ENCODE measurements around the gene TNFRSF21. TPM values are rescaled to one million over a fixed set of nuclear protein-coding genes. Genes with fewer than 3 reads are reported as not detected.

Gene TNFRSF21
- total RNA-seq, 1 experiment from 2014 or later = 106 TPM

DNA sequence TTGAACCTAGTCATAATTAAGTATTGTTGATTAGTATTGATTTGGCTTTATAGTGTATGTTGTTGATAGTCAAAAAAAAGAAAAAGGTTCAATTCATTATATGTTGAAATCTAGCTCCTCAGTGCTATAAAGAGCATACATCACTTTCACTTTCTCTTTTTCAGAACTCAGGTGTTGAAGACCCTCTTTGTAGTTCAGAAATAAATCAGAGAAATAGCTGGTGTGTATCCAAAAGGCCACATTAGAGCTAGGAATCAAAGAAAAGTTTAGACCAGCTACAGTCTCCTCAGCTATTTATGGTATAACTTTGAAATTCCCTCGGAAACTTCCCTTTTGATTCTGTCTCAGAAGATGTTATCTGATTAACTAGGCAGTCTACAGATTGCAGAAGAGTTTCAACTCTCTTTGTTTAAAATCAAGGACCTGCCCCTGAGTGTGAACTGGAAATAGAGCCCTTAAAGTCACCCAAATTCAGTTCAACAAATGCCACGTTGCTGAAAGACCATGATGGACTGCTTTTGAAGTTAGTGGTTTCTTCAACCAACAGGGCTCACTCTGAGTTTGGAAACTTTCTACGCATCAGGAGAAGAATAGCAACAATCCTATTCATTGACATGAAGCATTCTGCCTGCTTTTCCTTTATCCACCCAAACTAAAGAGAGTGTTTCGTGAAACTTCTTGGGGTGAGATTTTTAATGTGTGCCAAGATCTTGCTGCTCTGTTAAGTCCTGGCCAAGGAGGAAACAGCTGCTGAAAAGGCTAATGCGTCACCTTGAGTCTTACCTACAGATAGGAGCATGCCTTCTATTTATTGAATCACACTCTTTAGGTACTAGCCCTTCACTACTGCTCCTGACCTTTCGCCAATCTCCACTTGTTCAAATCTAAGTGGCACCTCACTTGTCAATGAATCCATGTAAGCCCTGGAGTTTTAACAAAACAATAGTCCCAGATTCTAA lies 111.7 kb downstream of the TNFRSF21 start:
- peak overlapping the region; percentile 29; the same call in 1 of the 2 replicates for H3K4me3 ChIP-seq (ENCODE audit: low read length)
- no peaks in the 10 kb centered on the region for H4K20me1 ChIP-seq (ENCODE audit: low read length)
- no peaks in the 10 kb centered on the region for H3K4me1 ChIP-seq (ENCODE audit: insufficient read depth, low read length)
- no peak for TF ChIP-seq EZH2phosphoT487 (IDR thresholded peaks at IDR 0.05; ENCODE audit: borderline replicate concordance, low read length)
- TF ChIP-seq, protein P1, sequence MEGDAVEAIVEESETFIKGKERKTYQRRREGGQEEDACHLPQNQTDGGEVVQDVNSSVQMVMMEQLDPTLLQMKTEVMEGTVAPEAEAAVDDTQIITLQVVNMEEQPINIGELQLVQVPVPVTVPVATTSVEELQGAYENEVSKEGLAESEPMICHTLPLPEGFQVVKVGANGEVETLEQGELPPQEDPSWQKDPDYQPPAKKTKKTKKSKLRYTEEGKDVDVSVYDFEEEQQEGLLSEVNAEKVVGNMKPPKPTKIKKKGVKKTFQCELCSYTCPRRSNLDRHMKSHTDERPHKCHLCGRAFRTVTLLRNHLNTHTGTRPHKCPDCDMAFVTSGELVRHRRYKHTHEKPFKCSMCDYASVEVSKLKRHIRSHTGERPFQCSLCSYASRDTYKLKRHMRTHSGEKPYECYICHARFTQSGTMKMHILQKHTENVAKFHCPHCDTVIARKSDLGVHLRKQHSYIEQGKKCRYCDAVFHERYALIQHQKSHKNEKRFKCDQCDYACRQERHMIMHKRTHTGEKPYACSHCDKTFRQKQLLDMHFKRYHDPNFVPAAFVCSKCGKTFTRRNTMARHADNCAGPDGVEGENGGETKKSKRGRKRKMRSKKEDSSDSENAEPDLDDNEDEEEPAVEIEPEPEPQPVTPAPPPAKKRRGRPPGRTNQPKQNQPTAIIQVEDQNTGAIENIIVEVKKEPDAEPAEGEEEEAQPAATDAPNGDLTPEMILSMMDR (conservative IDR thresholded peaks at IDR 0.05; ENCODE audit: low read depth, low read length) = no peak
- no peak for TF ChIP-seq EZH2 (IDR thresholded peaks at IDR 0.05; ENCODE audit: low read length, unreplicated experiment)
- DNase-seq = no peak
- no peak overlapping the region for H3K27ac ChIP-seq (ENCODE audit: low read length)
- no peaks in the 10 kb centered on the region for H3K79me2 ChIP-seq (ENCODE audit: low read length)
- H3K4me2 ChIP-seq (ENCODE audit: low read length) = peak overlapping the region; percentile 61
- no peak overlapping the region for H3K9ac ChIP-seq (ENCODE audit: low read length)
- no TSS peak for BruUV-seq (replicated peaks)
- H3K27me3 ChIP-seq (ENCODE audit: low read length) = no peaks in the 10 kb centered on the region
- no peaks in the 10 kb centered on the region for H3K9me3 ChIP-seq (ENCODE audit: low read length)
- peak; percentile 13; the same call in 1 of the 2 replicates for ATAC-seq
- no peaks in the 10 kb centered on the region for H3K36me3 ChIP-seq (ENCODE audit: low read depth, low read length)
- intact Hi-C loops (cut with micrococcal nuclease) = no loop called here
- H3F3A ChIP-seq (ENCODE audit: low read length, unreplicated experiment) = no peaks in the 10 kb centered on the region
- H2AFZ ChIP-seq (ENCODE audit: low read length) = peak overlapping the region; percentile 66
- CTCF ChIA-PET = no interaction called here
- H3K9me2 ChIP-seq (replicated peaks; ENCODE audit: low read length) = no peaks in the 10 kb centered on the region
- POLR2A ChIA-PET (ENCODE audit: unreplicated experiment) = no interaction called here

DNA sequence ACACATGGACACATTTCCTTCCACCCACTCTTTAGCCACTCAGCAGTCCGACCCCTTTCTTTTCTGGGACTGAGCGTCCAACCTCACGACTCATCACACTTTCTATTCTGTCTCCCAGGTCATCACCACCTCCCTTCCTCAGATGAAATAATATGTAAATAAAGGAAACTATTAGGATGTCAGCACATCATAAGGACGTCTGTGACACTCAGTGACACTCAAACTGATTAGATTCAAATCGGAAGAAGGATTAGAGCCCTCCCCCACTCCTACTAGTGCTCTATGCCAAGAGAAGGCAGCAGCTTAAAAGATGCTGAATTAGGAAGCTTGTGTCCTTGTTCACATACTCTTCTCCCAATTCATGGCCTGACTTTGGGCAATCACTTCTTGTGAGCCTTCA lies 113.6 kb downstream of the TNFRSF21 start:
- CTCF ChIA-PET = no interaction called here
- ATAC-seq (no peak), DNase-seq (no peak)
- BruUV-seq (replicated peaks) = no TSS peak
- Histone ChIP-seq H3K9me3 (ENCODE audit: low read length) (no peaks in the 10 kb centered on the region), H3K27me3 (ENCODE audit: low read length) (no peaks in the 10 kb centered on the region), H3K9ac (ENCODE audit: low read length) (no peak overlapping the region), H3K27ac (ENCODE audit: low read length) (no peak overlapping the region), H3K36me3 (ENCODE audit: low read depth, low read length) (no peaks in the 10 kb centered on the region), H3K79me2 (ENCODE audit: low read length) (no peaks in the 10 kb centered on the region), H4K20me1 (ENCODE audit: low read length) (no peaks in the 10 kb centered on the region), H3F3A (ENCODE audit: low read length, unreplicated experiment) (no peaks in the 10 kb centered on the region), H3K4me2 (ENCODE audit: low read length) (no peak overlapping the region), H3K9me2 (replicated peaks; ENCODE audit: low read length) (no peaks in the 10 kb centered on the region), H2AFZ (ENCODE audit: low read length) (no peak overlapping the region), H3K4me3 (ENCODE audit: low read length) (no peak overlapping the region), H3K4me1 (ENCODE audit: insufficient read depth, low read length) (no peaks in the 10 kb centered on the region)
- intact Hi-C loops (cut with micrococcal nuclease) = no loop called here
- POLR2A ChIA-PET (ENCODE audit: unreplicated experiment) = no interaction called here
- TF ChIP-seq EZH2phosphoT487 (IDR thresholded peaks at IDR 0.05; ENCODE audit: borderline replicate concordance, low read length) = no peak
- TF ChIP-seq EZH2 (IDR thresholded peaks at IDR 0.05; ENCODE audit: low read length, unreplicated experiment) = no peak
- TF ChIP-seq, protein P1 (conservative IDR thresholded peaks at IDR 0.05; ENCODE audit: low read depth, low read length) = no peak
